Measurements from ENCODE around the gene HTR7. TPM values are rescaled to one million over a fixed set of nuclear protein-coding genes. Genes with fewer than 3 reads are reported as not detected.
"Not testable (repeated sequence)": the region's sequence is repeated elsewhere in the genome, so short reads cannot be mapped to it uniquely, and the experiment has no call there.

Gene HTR7
- total RNA-seq, 1 donor from 2014 or later: 13.3 TPM

DNA sequence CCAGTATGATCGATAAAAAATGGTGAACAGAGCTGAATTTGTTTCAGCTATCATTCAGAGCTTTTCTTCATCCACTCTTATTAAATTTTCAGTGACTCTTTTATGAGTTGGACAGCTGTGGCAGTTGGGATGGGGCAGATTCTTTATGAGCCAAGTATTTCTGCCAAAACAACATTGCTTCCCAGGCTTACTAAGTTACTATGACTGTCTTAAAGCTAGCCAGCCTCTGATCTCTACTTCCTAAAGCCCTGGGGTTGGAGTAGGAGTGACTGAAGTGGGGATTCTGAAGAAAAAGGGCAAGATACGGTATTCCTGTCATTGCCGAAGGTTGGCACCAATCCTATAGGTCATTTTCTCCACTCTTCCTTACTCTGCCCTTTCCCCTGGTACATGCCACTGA is 26.6 kb upstream of the HTR7 start:
- Mint-ChIP-seq H3K36me3 (ENCODE audit: unreplicated experiment) (no peaks in the 10 kb centered on the region), H3K4me1 (ENCODE audit: low read depth, unreplicated experiment) (no peaks in the 10 kb centered on the region), H3K27ac (ENCODE audit: unreplicated experiment) (no peak overlapping the region), H3K4me3 (ENCODE audit: unreplicated experiment) (no peak overlapping the region), H3K27me3 (ENCODE audit: unreplicated experiment) (no peaks in the 10 kb centered on the region), H3K9me3 (ENCODE audit: unreplicated experiment) (no peaks in the 10 kb centered on the region)
- no peak for TF ChIP-seq CTCF (IDR thresholded peaks at IDR 0.05; ENCODE audit: partially characterized antibody, unreplicated experiment)
- DNase-seq: no peak

GRCh38 chr10:90880059-90880719 is 22.4 kb upstream of the HTR7 start:
- TF ChIP-seq CTCF (IDR thresholded peaks at IDR 0.05; ENCODE audit: partially characterized antibody, unreplicated experiment): peak; percentile 83
- H3K9me3 Mint-ChIP-seq (ENCODE audit: unreplicated experiment); H3K27me3 Mint-ChIP-seq (ENCODE audit: unreplicated experiment); H3K4me3 Mint-ChIP-seq (ENCODE audit: unreplicated experiment); H3K27ac Mint-ChIP-seq (ENCODE audit: unreplicated experiment); H3K4me1 Mint-ChIP-seq (ENCODE audit: low read depth, unreplicated experiment); DNase-seq; H3K36me3 Mint-ChIP-seq (ENCODE audit: unreplicated experiment): not testable (repeated sequence)

DNA sequence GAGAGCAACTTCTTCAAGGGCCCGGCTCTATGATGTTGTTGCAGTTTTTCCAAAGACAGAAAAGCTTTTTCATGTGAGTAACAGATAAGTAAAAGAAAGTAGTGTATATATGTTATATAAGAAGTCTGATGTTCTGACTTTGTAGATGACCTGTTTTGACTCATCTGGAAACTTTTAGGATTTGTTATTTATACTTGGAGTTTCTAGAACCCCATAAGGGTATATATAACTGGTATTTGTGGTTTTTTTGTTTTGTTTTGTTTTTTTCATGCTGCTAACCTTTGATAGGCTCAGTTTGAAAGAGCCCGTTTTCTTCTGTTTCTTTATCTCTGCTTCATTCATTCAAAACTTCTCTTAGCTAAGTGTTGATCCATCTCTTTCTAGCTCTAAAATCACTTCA is 21.2 kb upstream of the HTR7 start:
- Mint-ChIP-seq H3K9me3 (ENCODE audit: unreplicated experiment) (no peaks in the 10 kb centered on the region), H3K4me1 (ENCODE audit: low read depth, unreplicated experiment) (no peaks in the 10 kb centered on the region), H3K36me3 (ENCODE audit: unreplicated experiment) (no peaks in the 10 kb centered on the region), H3K27me3 (ENCODE audit: unreplicated experiment) (no peaks in the 10 kb centered on the region), H3K4me3 (ENCODE audit: unreplicated experiment) (no peak overlapping the region), H3K27ac (ENCODE audit: unreplicated experiment) (no peak overlapping the region)
- TF ChIP-seq CTCF (IDR thresholded peaks at IDR 0.05; ENCODE audit: partially characterized antibody, unreplicated experiment): no peak
- DNase-seq: no peak

DNA sequence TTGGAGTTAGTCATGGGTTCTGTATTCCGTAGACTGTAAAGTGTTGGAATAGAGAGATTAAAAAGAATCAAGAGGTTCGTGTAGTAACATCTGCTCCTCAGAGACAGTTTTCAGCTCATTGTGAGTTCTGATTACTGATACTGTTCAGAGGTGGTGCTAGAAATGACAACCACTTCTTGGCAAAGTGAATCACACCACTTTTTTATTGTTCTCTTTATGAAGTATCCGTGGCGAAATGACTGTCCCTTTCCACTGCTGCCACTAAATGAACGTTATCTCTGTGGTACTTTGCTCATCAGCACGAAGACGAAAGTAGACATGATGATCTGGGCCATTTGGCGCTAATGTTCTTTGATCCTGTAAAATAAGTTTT is 14.8 kb upstream of the HTR7 start:
- H3K27ac Mint-ChIP-seq (ENCODE audit: unreplicated experiment): peak overlapping the region; percentile 89
- no peak for DNase-seq
- no peaks in the 10 kb centered on the region for H3K36me3 Mint-ChIP-seq (ENCODE audit: unreplicated experiment)
- H3K4me1 Mint-ChIP-seq (ENCODE audit: low read depth, unreplicated experiment): peaks cover 10% of the 10 kb centered on the region
- peaks cover 2% of the 10 kb centered on the region for H3K27me3 Mint-ChIP-seq (ENCODE audit: unreplicated experiment)
- H3K4me3 Mint-ChIP-seq (ENCODE audit: unreplicated experiment): peak overlapping the region; percentile 99
- no peak for TF ChIP-seq CTCF (IDR thresholded peaks at IDR 0.05; ENCODE audit: partially characterized antibody, unreplicated experiment)
- H3K9me3 Mint-ChIP-seq (ENCODE audit: unreplicated experiment): peaks cover 3% of the 10 kb centered on the region

GRCh38 chr10:90871766-90872647 is 14.2 kb upstream of the HTR7 start, which contains the start of gene RPP30:
Gene RPP30 (plus strand): TSS chr10:90871974. CDS start chr10:90871987, 13 bp downstream.
- Mint-ChIP-seq H3K27me3 (ENCODE audit: unreplicated experiment) (peaks cover 2% of the 10 kb centered on the region), H3K4me3 (ENCODE audit: unreplicated experiment) (peak within 1 kb of the TSS; percentile 99), H3K27ac (ENCODE audit: unreplicated experiment) (peak within 1 kb of the TSS; percentile 89), H3K36me3 (ENCODE audit: unreplicated experiment) (no peaks in the 10 kb centered on the region), H3K4me1 (ENCODE audit: low read depth, unreplicated experiment) (peaks cover 10% of the 10 kb centered on the region), H3K9me3 (ENCODE audit: unreplicated experiment) (peaks cover 3% of the 10 kb centered on the region)
- peak; percentile 16 for TF ChIP-seq CTCF (IDR thresholded peaks at IDR 0.05; ENCODE audit: partially characterized antibody, unreplicated experiment)
- peak; percentile 88 for DNase-seq

All from glutamatergic neuron (in vitro differentiated cells).